Stimulated activated naive CD4-positive, alpha-beta T cell treated with Interleukin-2 at 50 U/mL for 16 hours (primary cell): ENCODE measurements around the gene ULK2.

ENCODE experiments used
- DNase-seq: peaks from one replicate; lab custom pipeline; 2025; lab: John Stamatoyannopoulos, UW

Gene ULK2

DNA sequence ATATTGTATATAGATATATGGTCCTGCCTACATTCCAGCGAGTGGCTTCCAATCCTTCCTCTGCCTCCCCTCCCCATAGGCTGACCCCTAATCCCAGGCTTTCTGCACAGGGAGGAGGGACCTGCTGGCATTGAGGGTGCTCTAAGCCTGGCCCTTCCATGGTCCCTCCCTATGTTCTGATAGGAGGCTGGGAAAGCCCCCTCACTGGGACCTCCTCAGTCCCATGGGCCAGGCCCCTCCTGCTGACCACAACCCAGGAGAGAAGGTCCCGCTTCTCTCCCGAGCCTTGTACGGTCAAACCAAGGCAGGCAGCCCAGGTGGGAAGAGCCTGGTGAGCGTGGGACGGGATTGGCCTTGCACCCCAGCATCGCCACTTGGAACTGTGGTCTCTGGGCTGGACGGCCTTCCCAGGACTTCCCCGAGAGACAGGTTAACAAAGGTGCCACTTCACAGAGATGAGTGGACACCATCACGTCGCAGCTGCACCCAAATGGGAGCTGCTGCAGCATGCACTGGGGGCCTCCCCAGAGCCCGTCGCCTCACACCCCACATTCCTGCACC, 120.5 kb downstream of the ULK2 start:
- DNase-seq: no peak

DNA sequence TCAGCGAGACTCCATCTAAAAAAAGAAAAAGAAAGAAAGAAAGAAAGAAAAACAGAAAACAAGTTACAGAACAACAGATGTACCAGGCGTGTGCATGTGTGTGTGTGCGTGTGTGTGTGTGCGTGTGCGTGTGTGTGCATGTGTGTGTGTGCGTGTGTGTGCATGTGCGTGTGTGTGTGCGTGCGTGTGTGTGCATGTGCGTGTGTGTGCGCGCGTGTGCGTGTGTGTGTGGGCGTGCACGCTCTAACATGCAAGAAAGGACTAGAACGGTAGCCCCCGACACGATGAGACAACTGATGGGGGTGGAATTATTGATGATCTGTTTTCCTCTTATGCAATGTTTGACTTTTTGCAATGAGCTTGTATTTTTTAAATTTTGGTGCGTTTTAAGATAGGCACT, 121.2 kb downstream of the ULK2 start:
- DNase-seq: no peak

DNA sequence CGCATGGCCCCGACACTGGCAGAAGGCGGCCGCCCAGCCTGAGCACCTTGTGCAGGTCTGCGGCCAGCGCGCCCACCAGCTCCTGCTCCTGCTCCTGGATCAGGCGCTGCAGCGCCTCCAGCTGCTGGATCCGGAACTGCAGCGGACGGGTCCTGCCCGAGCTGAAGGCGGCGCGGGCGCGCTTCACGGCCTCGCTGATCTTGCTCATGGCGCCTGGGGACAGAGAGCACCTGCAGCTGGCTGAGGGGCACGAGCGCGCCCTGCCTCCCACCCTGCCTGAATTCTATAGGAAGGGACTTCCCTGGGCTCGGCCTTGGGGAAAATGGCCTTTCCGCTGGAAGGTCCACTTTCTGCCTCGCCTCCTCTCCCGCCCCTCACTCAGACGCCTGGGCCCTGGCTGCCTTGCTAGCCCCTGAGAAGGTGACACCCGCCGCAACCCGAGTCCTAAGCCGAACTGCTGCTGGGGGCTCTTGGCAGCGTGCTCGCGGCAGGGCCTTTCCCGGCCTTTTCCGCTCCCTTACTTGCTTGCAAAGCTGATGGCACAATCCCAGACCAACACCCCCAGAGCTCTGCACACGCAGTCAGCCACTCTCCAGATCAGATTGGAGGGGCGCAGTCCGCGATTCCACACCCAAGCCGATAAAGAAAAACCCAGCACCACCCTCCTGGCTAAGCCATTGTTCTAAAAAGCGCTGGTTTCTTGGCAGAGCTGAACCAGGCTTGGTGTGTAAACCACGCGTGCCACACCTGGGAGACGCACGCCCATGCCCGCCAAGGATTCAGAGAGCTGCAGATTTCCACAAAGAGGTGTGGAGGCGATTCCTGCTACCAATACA, 122.6 kb downstream of the ULK2 start:
- DNase-seq: peak; percentile 73

GRCh38 chr17:19744492-19744891, 123.2 kb downstream of the ULK2 start:
- no peak for DNase-seq

- no peak for DNase-seq
Measured at GRCh38 chr17:19743101-19744100, 124.3 kb downstream of the ULK2 start.

GRCh38 chr17:19742495-19742894, 125.2 kb downstream of the ULK2 start:
- DNase-seq: no peak

DNA sequence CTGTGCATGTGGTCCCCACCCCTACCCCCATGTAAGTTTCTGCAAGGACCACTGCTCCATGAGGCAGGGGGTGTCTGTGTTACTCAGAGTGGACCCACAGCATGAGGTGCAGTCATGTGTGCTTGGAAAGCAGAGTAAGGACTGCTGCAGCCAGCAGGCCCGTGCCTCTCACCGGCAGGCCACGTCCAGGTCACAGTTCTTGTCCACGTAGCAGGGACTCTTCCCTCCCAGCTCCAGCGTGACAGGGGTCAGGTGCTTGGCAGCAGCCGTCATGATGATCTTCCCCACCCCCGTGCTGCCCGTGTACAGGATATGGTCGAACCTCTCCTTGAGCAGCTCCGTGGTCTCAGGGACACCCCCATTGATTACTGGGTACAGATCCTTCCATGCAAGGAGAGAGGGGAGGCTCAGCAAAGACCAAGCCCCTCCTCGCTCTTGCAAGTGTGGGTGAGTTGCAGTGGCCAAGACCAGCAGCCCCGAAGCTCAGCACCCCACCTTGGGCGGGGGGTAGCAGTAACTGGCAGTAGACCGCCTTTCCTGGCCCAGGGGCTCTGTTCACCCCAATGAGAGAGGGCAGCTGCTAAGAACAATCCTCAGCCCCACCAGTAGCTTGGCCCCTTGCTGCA, 125.8 kb downstream of the ULK2 start:
- DNase-seq: no peak

DNA sequence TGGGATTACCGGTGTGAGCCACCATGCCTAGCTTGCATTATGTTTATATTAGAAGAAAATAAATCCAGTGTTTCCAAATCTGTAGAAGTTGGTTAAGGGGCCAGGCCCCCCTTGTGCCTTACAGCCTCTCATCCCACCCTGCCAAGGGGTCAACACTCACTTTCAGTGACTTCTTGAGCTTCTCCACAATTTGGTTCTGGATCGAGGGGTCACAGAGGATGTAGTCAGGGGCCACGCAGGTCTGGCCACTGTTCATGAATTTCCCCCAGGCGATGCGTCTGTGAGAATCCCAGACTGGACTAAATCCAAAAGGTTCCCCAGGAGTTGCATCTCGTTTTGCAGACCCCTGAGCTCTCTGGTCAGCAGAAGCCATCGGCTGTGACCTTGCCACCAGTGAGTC, 126.8 kb downstream of the ULK2 start:
- DNase-seq: no peak

DNA sequence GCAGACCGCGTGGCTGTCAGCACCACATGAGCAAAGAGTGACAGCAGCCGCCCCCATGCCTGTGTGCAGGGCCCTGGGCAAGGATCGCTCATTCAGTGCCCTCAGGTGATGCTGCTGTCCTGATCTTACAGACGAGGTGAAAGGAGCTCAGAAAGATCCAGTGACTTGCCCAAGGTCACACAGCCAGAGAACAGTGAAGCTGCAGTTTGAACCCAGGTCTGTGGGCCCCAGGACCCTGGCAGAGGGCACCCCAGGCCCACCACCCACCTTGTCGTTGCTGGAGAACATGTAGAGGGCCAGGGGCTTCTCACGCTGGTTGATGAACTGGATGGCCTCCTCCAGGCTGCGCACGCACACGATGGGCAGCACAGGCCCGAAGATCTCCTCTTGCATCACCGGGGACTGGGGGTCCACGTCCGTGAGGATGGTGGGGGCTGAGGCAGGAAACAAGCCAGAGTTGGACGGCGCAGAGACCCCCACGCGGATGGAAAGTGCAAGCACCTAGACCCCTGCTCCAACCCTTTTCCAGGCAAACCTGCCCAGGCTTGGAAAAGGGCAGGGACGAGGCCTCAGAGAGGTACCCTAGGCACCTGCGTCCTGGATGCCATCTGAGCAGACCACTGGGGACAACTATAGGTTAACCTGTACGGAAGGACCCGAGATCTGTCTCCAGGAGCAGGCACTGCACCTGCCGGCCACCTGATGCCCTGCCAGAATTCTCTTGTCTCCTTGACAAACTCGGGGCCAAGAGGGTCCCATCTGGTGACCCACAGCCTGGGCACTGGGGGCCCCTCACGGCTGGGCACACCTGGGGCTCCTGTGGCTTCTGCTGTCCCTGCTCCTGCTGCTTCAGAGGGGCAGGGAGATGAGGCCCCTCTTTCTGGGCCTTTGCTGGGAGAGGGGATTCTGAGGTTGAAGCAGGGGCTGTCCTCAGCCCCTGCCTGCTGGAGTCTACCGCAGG, 128.2 kb downstream of the ULK2 start:
- no peak for DNase-seq

DNA sequence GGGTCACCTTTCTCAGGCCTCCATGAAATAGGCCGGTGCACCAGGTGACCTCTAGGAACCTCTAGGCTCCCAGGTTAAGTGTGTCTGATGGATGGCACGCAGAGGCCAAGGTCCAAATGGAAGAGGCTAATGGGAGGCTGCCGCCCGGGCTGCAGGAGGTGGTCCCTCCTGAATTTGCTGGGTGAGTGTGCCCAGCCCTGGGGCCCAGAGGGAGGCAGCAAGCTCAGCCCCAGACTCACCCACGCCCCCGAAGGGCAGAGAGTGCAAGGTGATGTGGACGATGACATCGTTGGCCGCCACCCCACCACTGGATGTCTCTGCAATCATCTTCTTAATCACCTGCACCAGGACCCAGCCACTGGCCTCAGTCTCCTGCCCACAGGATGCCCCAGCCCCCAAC, 129.0 kb downstream of the ULK2 start:
- DNase-seq: no peak

DNA sequence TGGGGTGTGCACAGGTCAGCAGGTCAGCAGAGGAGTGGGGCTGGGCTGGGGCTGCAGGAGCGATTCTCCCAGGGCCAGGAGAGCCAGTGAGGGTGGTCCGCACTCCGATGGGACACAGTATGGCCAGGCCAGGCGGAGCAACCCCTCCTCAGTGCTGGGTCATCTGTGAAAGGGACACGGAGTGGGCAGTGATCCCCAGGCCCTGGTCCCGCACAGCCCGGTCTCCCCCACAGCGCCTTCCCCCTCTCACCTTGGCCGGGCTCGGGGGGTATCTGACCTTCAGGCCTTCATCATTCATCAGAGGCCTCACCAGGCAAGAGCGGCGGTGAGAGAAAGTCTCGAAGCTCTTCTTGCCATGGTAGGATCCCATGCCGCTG, 129.7 kb downstream of the ULK2 start:
- no peak for DNase-seq

DNA sequence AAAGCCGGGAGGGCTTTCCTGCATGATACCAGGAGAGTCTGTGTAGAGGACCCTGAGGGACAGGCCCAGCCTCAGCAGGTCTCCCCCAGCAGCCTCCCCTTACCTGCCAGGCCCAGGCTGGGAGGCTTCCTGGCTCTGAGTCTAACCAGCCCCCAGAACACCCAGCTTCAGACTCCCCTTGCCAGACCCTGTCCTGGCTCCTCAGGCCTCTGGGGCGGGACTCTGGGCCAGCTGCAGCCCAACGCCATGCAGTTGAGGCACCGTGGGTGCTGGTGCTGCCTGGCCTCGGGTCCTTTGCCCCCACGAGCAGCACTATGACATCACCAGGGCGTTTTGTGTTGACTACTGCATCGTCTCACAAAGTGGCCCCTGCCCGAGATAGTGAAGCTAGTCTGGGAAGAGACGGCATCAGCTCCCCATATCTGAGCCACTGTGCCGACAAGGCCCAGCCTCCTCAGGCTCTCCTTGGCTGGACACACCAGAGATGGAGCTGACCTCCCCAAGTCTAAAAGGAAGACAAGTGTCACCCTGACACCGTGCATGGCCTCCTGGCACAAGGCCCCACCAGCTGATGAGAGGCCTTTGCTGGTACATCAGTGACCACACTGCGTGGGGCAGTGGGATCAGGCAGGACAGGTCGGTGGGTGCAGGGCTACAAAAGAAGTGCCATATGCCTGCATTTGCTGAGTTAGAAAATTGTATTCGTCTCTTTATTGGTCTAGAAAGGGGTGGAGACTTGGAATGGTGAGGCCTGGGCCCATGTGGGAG, 130.2 kb downstream of the ULK2 start:
- no peak for DNase-seq

- DNase-seq: no peak
Measured at GRCh38 chr17:19736071-19736470, 131.7 kb downstream of the ULK2 start.

DNA sequence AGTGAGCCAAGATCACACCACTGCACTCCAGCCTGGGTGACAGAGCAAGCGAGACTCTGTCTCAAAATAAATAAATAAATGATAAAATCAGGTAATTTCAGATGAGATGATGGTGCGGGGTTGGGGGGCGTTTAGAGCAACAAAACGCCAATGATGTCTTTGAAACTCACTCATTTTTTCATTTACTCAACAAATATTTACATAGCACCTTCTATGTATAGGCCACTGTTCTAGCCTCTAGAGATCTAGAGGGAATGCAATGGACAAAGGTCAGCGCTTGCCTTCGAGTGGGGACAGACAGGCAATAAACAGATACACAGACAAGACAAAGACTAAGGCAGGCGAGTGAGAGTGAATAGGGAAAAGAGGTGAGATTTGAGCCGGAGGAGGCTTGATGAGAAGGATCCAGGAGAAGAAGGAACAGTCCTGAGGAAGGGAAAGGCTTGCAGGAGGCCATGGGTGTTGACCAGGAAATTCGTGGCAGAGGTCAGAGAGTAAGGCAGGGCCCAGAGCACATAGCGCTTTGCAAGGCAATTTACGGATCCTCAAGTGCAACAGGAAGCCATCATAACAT, 133.7 kb downstream of the ULK2 start:
- no peak for DNase-seq

GRCh38 chr17:19731626-19732025, 136.1 kb downstream of the ULK2 start:
- DNase-seq: no peak

GRCh38 chr17:19730843-19731242, 136.9 kb downstream of the ULK2 start:
- DNase-seq: no peak

GRCh38 chr17:19729900-19730299, 137.8 kb downstream of the ULK2 start:
- DNase-seq: no peak

DNA sequence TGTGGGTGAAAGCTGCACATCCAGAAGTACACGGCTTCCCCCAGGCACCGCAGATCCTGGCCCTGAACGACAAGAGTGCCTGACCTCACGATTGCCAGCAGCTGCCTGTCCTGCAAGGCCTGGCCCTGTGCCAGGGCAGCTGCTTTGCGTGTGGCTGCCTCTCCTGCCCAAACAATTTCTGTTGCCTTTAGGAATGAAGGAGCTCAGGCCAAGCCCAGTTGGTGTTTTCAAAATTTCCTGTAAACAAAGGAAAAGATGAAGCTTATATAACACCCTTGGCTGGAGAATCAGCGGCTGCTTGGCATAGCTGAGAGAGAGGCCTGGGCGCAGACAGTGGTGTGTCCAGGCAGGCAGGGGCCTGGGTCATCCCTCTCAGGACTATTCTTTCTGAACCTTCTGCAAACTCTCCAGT, 139.6 kb downstream of the ULK2 start:
- DNase-seq: no peak

DNA sequence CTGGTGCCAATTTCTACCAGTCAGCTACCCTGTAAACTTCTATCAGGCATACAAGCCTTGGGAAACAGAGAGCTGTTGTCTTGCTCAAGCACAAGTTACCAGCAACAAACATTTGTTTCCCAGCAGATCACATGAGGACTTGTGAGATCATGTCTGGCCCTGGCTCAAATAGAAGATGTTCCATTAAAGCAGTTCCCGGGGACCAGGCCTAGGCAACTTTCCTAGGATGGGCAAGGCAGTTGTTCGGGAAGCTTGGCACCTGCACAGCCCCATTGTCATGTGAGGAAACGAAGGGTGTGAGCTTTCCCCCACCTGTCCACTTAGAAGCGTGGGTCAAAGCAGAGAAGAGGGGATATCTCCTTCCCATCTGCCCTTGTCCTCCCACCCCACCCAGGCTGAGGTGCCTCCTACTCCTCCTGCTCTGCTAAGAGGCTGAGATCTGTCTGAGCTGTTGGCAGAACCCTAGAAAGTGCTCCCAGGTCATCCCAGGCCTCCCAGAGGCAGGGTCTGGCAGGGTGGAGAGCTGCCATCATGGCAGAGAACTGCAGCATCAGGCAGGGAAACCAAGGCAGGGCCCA, 140.1 kb downstream of the ULK2 start:
- no peak for DNase-seq
